GM20000 (cell line): ENCODE data around the gene CFAP46.

Experiments
- DNase-seq: peaks from one replicate; pipeline ENCODE4 v3.0.0; 2012; ENCODE audit warnings: low spot score
- TF ChIP-seq, protein P1 (sequence below): IDR thresholded peaks from 2 replicates; pipeline ENCODE4 v1.5.1; 2012; ENCODE audit warnings: mild to moderate bottlenecking, control low read depth; ENCODE audit errors: extremely low read depth, missing control alignments

Gene CFAP46

GRCh38 chr10:132939957-132940790 is 2.2 kb downstream of the CFAP46 start:
- TF ChIP-seq, protein P1, sequence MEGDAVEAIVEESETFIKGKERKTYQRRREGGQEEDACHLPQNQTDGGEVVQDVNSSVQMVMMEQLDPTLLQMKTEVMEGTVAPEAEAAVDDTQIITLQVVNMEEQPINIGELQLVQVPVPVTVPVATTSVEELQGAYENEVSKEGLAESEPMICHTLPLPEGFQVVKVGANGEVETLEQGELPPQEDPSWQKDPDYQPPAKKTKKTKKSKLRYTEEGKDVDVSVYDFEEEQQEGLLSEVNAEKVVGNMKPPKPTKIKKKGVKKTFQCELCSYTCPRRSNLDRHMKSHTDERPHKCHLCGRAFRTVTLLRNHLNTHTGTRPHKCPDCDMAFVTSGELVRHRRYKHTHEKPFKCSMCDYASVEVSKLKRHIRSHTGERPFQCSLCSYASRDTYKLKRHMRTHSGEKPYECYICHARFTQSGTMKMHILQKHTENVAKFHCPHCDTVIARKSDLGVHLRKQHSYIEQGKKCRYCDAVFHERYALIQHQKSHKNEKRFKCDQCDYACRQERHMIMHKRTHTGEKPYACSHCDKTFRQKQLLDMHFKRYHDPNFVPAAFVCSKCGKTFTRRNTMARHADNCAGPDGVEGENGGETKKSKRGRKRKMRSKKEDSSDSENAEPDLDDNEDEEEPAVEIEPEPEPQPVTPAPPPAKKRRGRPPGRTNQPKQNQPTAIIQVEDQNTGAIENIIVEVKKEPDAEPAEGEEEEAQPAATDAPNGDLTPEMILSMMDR: peak; percentile 88
- peak; percentile 87 for DNase-seq

- no peak for DNase-seq
- TF ChIP-seq, protein P1: no peak
These were observed 2.9 kb downstream of the CFAP46 start for GRCh38 chr10:132939378-132939955.

DNA sequence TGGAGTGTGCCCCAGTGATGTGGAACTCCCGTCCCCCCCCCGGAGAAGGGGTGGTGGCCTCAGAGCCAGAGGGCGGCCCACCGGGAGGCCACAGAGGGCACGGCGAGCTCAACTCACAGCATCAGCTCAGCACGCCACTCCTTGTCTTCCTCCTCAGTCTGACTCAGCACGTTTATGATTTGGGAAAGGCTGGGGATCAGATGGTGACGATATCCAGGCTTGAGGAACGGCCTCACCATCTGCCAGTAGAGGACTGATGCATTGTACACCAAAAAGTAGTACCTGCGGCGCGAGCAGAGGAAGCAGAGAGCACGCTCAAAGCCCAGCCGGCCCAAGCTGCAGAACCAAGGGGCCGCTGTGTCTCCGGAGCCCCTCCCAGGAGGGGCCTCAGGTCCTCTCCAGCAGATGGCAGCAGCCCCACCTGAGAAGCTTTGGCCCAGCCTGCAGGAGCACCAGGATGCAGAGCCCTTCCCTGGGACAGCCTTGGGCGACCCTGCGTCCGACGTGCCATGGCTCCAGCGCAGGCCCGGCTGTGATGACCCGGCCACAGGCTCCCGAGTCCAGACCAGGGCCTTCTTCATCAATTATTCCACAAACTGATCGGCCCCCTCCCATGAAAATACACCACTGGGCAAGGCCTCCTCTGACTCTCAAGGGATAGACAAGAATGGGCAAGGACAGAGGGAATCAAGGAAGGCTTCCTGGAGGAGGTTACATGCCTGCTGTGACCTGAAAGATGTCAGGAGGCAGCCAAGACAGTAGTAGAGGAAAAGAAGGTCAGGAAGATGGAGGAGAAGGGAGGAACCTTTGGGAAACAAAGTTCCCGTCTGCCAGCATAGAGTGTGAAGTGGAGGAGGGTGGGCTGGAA is 3.7 kb downstream of the CFAP46 start:
- TF ChIP-seq, protein P1: peak; percentile 47
- no peak for DNase-seq

- TF ChIP-seq, protein P1: no peak
- no peak for DNase-seq
These were observed 4.5 kb downstream of the CFAP46 start for GRCh38 chr10:132937861-132938260.

DNA sequence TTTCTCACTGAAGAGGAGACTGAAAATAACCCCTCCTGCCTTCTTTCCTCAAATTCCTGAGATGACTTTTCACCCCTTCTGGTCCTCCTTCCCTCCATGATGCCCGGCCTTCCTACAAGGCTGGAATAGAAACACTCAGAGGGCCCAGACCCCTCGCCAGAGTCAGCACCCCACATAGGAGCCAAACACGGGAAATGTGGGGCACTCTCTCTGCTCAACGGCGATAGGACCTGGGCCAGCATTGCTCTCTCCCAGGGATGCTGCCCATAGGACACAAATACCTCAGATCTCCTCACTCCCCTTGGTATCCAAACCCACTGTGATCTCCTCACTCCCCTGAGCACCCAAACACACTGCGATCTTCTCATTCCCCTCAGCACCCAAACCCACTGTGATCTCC is 7.4 kb downstream of the CFAP46 start:
- no peak for DNase-seq
- TF ChIP-seq, protein P1: no peak

GRCh38 chr10:132933308-132934042 is 8.9 kb downstream of the CFAP46 start:
- no peak for DNase-seq
- TF ChIP-seq, protein P1: no peak
